Lower leg skin (tissue), 3 donors: ENCODE data around the gene TCTA.

Source experiments
- CTCF ChIP-seq, 3 donors: fragments of 450-650 bp; IDR thresholded peaks; one replicate each; pipeline ENCODE4 v1.5.1; 2016; ENCODE audit warnings: antibody characterized with exemption in 3 of 3, mild to moderate bottlenecking in 3 of 3, moderate library complexity in 2 of 3
- POLR2A ChIP-seq, 2 donors: fragments of 450-650 bp; IDR thresholded peaks; one replicate each; pipeline ENCODE4 v1.6.1; 2016 to 2017; ENCODE audit warnings: antibody characterized with exemption in 2 of 2, mild to moderate bottlenecking in 1 of 2, moderate library complexity in 1 of 2

GRCh38 chr3:49388289-49388820, 23.9 kb upstream of the TCTA start:
- no peak for TF ChIP-seq CTCF (IDR thresholded peaks at IDR 0.05)
- no peak for TF ChIP-seq POLR2A (IDR thresholded peaks at IDR 0.05)
